ENCODE results near the gene CERS3. TPM values are rescaled to one million over a fixed set of nuclear protein-coding genes. Genes with fewer than 3 reads are reported as not detected.

CERS3 gene
- total and polyA plus RNA-seq, 8 donors, result 0.04 to 0.53 (median 0.15) TPM; not detected in 2

- H3K4me1 ChIP-seq, result no peaks in the 10 kb centered on the region
- TF ChIP-seq CTCF (IDR thresholded peaks at IDR 0.05), result no peak
- no peak overlapping the region for H3K4me3 ChIP-seq
- H3K9me3 ChIP-seq, result no peaks in the 10 kb centered on the region
- no peaks in the 10 kb centered on the region for H3K27me3 ChIP-seq
- intact Hi-C loops (cut with DNase I), result loop anchor here in 1 of 2 donors (10.0 kb wide), 1 partner anchor 56 kb away; no protein-coding TSS in a partner anchor
- no peaks in the 10 kb centered on the region for H3K36me3 ChIP-seq
- peak in 2 of 4 donors; percentile 82 to 85 for DNase-seq
- no peak for ATAC-seq
- H3K27ac ChIP-seq, result no peak overlapping the region
These were observed 28.3 kb downstream of the CERS3 start for GRCh38 chr15:100500226-100500990.

- no peak for TF ChIP-seq CTCF (IDR thresholded peaks at IDR 0.05)
- Histone ChIP-seq H3K27ac (no peak overlapping the region), H3K9me3 (no peaks in the 10 kb centered on the region), H3K4me3 (no peak overlapping the region), H3K27me3 (peaks cover 0 to 6% of the 10 kb centered on the region in 2 donors), H3K4me1 (no peaks in the 10 kb centered on the region), H3K36me3 (no peaks in the 10 kb centered on the region)
- DNase-seq, result no peak
- no peak for ATAC-seq
- intact Hi-C loops (cut with DNase I), result no loop called here
These were observed 32.9 kb downstream of the CERS3 start for GRCh38 chr15:100495861-100496260.

- peaks cover 0 to 6% of the 10 kb centered on the region in 2 donors for H3K27me3 ChIP-seq
- ATAC-seq (no peak), DNase-seq (no peak)
- TF ChIP-seq CTCF (IDR thresholded peaks at IDR 0.05), result no peak
- no peak overlapping the region for H3K27ac ChIP-seq
- H3K9me3 ChIP-seq, result no peaks in the 10 kb centered on the region
- intact Hi-C loops (cut with DNase I), result no loop called here
- H3K4me1 ChIP-seq, result no peaks in the 10 kb centered on the region
- H3K4me3 ChIP-seq, result no peak overlapping the region
- no peaks in the 10 kb centered on the region for H3K36me3 ChIP-seq
These were observed 35.5 kb downstream of the CERS3 start for GRCh38 chr15:100493213-100493612.

GRCh38 chr15:100484443-100484842, 44.3 kb downstream of the CERS3 start:
- intact Hi-C loops (cut with DNase I), result no loop called here
- Histone ChIP-seq H3K27ac (no peak overlapping the region), H3K4me3 (no peak overlapping the region), H3K4me1 (no peaks in the 10 kb centered on the region), H3K9me3 (peaks cover 0 to 6% of the 10 kb centered on the region in 2 donors), H3K36me3 (no peaks in the 10 kb centered on the region), H3K27me3 (no peaks in the 10 kb centered on the region)
- no peak for DNase-seq
- ATAC-seq, result no peak
- TF ChIP-seq CTCF (IDR thresholded peaks at IDR 0.05), result no peak

GRCh38 chr15:100483370-100483769, 45.4 kb downstream of the CERS3 start:
- no peak overlapping the region for H3K4me3 ChIP-seq
- TF ChIP-seq CTCF (IDR thresholded peaks at IDR 0.05), result no peak
- no peaks in the 10 kb centered on the region for H3K27me3 ChIP-seq
- no peak for ATAC-seq
- no peaks in the 10 kb centered on the region for H3K36me3 ChIP-seq
- intact Hi-C loops (cut with DNase I), result no loop called here
- no peaks in the 10 kb centered on the region for H3K4me1 ChIP-seq
- DNase-seq, result no peak
- H3K27ac ChIP-seq, result no peak overlapping the region
- H3K9me3 ChIP-seq, result peaks cover 0 to 16% of the 10 kb centered on the region in 2 donors

Data from left lung (tissue), 10 donors.